Lung (tissue), 12 donors: ENCODE measurements around the gene MAOB. TPM values are rescaled to one million over a fixed set of nuclear protein-coding genes. Genes with fewer than 3 reads are reported as not detected.

Experiments used
- ATAC-seq: fragments of 200-7000 bp; cut with Tn5 transposase; one replicate; pipeline ENCODE4 v1.9.1; 2020; ENCODE audit warnings: moderate number of reproducible peaks; ENCODE audit not compliant: insufficient read depth, low FRiP score
- DNase-seq, 3 donors: peaks; one replicate each; pipeline ENCODE4 v3.0.0-alpha.2; 2013 to 2017
- H3K27ac ChIP-seq, 2 donors: one replicate each; pipeline ENCODE4 v1.5.1; 2013; ENCODE audit warnings: mild to moderate bottlenecking in 2 of 2, moderate library complexity in 2 of 2, control low read depth in 1 of 2, inconsistent platforms in 1 of 2, low read depth in 1 of 2, low read length in 1 of 2
- H3K27me3 ChIP-seq, 3 donors: one replicate each; pipeline ENCODE4 v1.5.1; 2013; ENCODE audit warnings: low read length in 2 of 3; ENCODE audit not compliant: control insufficient read depth in 3 of 3, insufficient read depth in 3 of 3
- H3K36me3 ChIP-seq, 4 donors: one replicate each; pipeline ENCODE4 v1.5.1; 2013; ENCODE audit warnings: low read length in 4 of 4, mild to moderate bottlenecking in 1 of 4, moderate library complexity in 1 of 4; ENCODE audit not compliant: control insufficient read depth in 4 of 4, insufficient read depth in 4 of 4
- H3K4me1 ChIP-seq, 5 donors: one replicate each; pipeline ENCODE4 v1.5.1; 2013; ENCODE audit warnings: low read length in 5 of 5, mild to moderate bottlenecking in 2 of 5, moderate library complexity in 1 of 5; ENCODE audit not compliant: control insufficient read depth in 5 of 5, insufficient read depth in 5 of 5
- H3K4me3 ChIP-seq: one replicate; pipeline ENCODE4 v1.5.1; 2013; ENCODE audit warnings: mild to moderate bottlenecking, control low read depth, moderate library complexity
- H3K9ac ChIP-seq, 2 donors: one replicate each; pipeline ENCODE4 v1.5.1; 2013; ENCODE audit warnings: low read length in 2 of 2, control low read depth in 1 of 2; ENCODE audit not compliant: insufficient read depth in 1 of 2
- H3K9me3 ChIP-seq, 4 donors: one replicate each; pipeline ENCODE4 v1.5.1; 2013; ENCODE audit warnings: low read length in 3 of 4, mild to moderate bottlenecking in 1 of 4, moderate library complexity in 1 of 4; ENCODE audit not compliant: control insufficient read depth in 4 of 4, insufficient read depth in 3 of 4
- CTCF ChIP-seq: IDR thresholded peaks from 2 replicates; pipeline ENCODE4 v1.5.1; 2012; ENCODE audit warnings: mild to moderate bottlenecking; ENCODE audit errors: control extremely low read depth, extremely low read depth
- WGBS, 2 donors: extraction: QIAGEN DNeasy Blood & Tissue Kit; methylation state at CpG; one replicate each; pipeline ENCODE4 v1.1.7; 2013; 5-methylcytosine and 5-hydroxymethylcytosine counted together
- polyA plus RNA-seq, 2 donors: library from polyadenylated mRNA; stranded (reverse); fragments of 200-250 nt; gene quantifications; one replicate each; pipeline ENCODE4 v1.2.1, GENCODE V29; 2013
- total RNA-seq, 2 donors: library from RNA; depleted of rRNA in 1 of 2; stranded (reverse); fragments of >200 nt in 1 of 2; gene quantifications; one replicate each; pipeline ENCODE4 v1.2.1, GENCODE V29; 2014 to 2021
- donor health status: control.
- donor health status: control.
- donor health status: Bipolar disorder and iron deficiency.
- donor health status: healthy.
- donor health status: DM: yes; HTN: yes; CAD: no.

Gene MAOB
- total and polyA plus RNA-seq, 4 donors: 5.6 to 19.6 (median 12.9) TPM

GRCh38 chrX:43753637-43754036 lies 128.6 kb downstream of the MAOB start:
- TF ChIP-seq CTCF: no peak
- 67 to 80% methylated on average over 3 of the region's 3 CpGs for WGBS, 2 donors
- ATAC-seq (no peak), DNase-seq (no peak)
- Histone ChIP-seq H3K9ac (no peak overlapping the region), H3K36me3 (no peaks in the 10 kb centered on the region), H3K27me3 (peaks cover 0 to 30% (median 8%) of the 10 kb centered on the region in 3 donors), H3K9me3 (peaks cover 0 to 2% (median 0%) of the 10 kb centered on the region in 4 donors), H3K27ac (no peak overlapping the region), H3K4me1 (no peaks in the 10 kb centered on the region), H3K4me3 (no peak overlapping the region)

- 5 to 19% methylated on average over 5 to 6 of the region's 6 CpGs for WGBS, 2 donors
- ATAC-seq: peak; percentile 52
Observed at GRCh38 chrX:43750248-43750676, 132.0 kb downstream of the MAOB start.

GRCh38 chrX:43747476-43747875 lies 134.8 kb downstream of the MAOB start:
- 65 to 97% methylated on average over 2 of the region's 2 CpGs for WGBS, 2 donors
- no peak for TF ChIP-seq CTCF
- no peak overlapping the region for H3K4me3 ChIP-seq
- peaks cover 0 to 2% (median 0%) of the 10 kb centered on the region in 5 donors for H3K4me1 ChIP-seq
- H3K27ac ChIP-seq: no peak overlapping the region
- ATAC-seq (no peak), DNase-seq (no peak)
- H3K9ac ChIP-seq: no peak overlapping the region
- H3K36me3 ChIP-seq: peaks cover 0 to 4% (median 1%) of the 10 kb centered on the region in 4 donors
- peaks cover 0 to 2% (median 0%) of the 10 kb centered on the region in 4 donors for H3K9me3 ChIP-seq
- peaks cover 0 to 23% (median 8%) of the 10 kb centered on the region in 3 donors for H3K27me3 ChIP-seq

More at GRCh38 chrX:43750248-43750676, 132.0 kb downstream of the MAOB start:
- Histone ChIP-seq H3K4me1 (peaks cover 0 to 2% (median 0%) of the 10 kb centered on the region in 5 donors), H3K4me3 (no peak overlapping the region), H3K9me3 (peaks cover 0 to 2% (median 0%) of the 10 kb centered on the region in 4 donors), H3K9ac (no peak overlapping the region), H3K27ac (no peak overlapping the region), H3K27me3 (peaks cover 0 to 22% (median 10%) of the 10 kb centered on the region in 3 donors), H3K36me3 (no peaks in the 10 kb centered on the region)
- DNase-seq: peak; percentile 30 to 66 (median 52)
- peak; percentile 67 for TF ChIP-seq CTCF
